HG02885 (cell line): ENCODE measurements around the gene TMEM222.

Experiments
- ATAC-seq: cut with Tn5 transposase; IDR thresholded peaks from one replicate; pipeline ENCODE4 v1.9.1; 2021; ENCODE audit warnings: mild to moderate bottlenecking; ENCODE audit not compliant: unreplicated experiment, poor library complexity

TMEM222 gene

DNA sequence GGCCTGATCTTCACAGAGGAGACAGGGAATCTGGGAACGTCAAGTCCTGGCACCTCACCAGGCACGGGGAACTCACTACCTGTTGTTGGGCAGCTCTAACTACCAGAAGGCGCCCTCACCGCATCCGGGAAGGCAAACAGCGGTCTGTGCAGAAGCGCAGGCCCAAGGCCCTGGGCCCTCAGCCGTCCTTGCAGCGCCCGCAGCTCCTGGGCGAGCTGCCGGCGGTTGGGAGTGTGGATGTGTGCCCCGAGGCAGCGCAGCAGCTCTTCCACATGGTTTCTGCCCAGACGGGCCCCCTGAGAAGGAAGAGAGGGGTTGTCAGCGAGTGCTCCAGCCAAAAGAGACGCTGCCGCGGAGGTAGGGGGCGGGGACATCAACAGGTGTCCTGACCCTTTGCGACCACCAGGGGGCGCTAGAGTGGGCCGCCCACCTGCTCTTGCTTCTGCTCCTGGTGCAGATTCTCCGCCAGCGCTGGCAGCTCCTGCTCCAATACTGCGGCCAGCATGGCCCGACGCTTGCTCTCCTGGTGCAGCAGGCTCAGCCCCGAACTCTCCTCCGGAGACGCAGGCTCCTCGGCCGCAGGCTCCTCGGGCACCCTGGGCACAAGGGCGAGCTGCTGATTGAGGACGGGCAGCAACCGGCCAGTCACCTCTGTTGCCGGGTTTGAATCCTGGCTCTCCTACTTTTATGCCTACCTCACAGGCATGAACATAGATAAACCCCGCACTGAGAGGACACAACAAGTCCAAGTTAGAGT lies 35.5 kb downstream of the TMEM222 start:
- no peak for ATAC-seq

DNA sequence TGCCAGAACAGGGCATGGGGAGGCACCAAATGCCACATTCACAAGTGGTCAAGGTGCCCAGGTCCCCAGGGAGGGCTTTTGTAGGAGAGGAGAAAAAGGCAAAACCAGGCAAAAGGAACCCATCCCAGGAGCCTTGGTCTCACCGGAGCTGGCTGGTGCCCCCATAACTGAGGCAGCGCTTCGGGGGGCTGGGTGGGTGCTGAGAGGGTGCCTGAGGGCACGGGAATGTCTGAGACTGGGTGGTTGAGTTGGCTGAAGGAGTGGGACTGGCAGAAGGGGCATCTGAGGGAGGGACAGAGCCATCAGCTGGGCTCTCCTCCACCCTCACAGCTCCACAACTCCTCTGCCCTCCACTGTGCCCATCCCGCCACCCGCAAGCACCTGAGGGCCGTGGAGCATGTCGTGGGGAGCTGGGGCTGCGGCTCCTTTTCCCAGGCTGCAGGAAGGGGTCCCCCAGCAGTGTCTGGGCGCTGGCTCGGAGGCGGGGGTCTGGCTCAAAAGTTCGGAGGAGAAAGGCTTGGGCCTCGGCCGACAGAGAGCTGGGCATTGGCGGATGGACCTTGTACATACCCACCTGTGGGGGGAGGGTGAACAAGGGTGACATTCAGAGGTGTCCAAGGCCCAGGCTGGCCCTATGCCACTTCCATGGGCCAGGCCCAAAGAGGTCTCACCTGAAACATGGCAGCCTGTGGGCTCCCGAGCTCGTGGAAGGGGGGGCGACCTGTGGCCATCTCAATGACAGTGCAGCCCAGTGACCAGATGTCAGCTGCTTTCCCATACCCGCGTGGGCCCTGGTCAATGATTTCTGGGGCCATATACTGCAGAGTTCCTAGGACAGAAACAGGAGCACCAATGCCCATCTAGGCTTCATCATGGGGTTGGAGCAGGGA lies 36.3 kb downstream of the TMEM222 start:
- ATAC-seq, result no peak

DNA sequence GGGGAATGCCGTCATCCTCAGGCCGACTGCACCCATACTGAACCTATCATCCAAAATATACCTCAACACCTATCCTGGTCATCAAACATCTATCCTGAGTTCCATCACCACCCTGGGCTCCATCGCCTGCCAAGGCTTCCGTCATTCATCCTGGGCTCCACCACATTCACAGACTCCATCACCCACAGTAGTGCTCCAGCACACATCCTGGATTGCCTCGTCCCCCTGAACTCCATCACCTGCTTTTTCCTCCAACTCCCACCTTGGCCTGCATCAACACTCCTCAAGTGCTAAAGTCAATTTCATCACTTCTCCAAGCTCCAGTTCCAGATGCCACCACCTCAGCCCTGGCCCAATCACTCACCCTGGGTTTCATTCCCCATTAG lies 37.0 kb downstream of the TMEM222 start:
- no peak for ATAC-seq

DNA sequence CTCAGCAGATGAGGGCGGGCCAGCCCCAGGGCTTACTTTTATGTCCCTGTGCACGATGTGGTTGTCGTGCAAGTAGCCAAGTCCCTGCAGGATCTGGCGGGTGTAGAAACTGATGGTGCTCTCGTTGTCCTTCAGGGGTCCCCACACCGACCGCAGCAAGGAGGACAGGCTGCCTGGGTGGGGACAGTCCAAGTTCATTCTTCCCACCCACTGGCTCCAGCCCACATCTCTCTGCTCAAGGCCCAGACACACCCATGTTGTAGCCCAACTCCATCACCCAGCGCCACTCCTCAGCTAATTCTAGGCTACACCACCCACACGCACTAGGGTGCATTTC lies 37.8 kb downstream of the TMEM222 start:
- no peak for ATAC-seq

DNA sequence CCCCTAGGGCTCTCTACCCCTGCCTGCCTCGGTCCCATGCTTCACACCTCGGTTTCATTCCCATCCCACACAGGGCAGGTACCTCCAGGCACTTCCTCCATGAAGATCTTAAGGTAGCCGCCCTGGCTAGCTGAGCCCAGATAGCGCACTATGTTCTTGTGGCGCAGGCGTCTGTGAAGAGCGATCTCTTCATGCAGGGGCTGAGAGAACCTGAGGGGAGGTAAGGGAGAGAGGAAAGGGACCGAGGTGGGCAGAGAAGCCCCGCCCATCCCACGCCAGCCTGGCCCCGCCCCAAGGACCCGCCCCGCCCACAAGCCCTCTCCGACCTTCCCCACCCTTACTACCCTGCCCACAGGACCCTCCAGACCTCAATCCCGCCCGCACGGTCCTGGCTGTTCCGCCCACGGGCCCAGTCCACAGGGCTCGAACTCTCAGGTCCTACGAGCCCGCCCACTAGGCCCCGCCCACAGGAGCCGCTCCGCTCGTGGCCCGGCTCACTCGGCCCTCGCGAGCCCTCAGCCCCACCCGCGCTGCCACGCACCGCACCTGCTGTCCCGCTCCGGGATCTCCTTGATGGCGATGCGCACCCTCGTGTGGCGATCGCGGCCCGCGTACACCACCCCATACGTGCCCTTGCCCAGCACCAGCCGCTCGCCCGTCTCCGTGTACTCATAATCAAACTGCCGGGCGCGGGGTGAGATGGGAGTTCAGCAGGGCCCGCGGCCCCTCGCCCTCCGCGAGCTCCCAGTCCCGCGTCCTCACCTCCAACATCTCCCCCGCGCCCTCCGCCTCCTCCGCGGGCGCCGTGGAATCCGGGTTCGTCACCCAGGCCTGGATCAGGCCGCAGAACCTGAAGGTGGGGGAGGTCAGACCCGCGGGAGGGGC lies 38.4 kb downstream of the TMEM222 start:
- ATAC-seq, result no peak

DNA sequence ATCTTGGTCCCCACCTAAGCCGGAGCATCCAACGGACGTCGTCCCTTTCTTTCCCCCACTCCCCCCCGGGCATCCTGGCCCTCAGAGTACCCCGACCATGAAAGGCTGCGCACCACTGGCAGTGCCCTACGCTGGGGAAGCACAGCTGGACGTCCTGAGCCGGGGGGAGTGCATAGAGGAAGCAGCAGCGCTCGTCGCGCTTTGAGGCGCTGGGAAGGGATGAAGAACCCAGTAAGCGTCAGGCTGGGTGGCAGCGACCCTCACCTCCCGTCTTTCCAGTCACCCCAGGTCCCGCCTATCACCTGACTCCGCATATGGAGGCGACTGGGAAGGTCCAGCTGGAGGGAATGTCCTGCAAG lies 39.1 kb downstream of the TMEM222 start:
- ATAC-seq, result no peak

DNA sequence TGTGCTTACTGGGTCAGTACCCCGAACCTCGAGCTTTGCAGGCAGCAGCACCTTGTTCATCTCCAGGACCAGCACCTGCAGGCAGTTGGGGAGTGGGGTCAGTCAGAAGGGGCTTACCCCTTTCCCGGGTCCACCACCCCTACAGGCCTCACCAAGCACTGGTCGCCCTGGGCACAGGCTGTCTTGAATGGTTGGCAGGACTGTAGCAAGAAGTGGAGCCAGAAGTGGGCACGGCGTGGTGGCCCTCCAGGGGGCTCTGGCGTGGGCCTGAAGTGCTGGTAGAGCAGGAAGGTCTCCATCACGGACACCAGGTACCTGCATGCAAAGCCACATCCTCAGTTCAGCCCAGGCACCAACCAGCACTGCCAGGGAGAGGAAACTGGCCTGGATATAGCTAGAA lies 39.6 kb downstream of the TMEM222 start:
- ATAC-seq, result no peak

DNA sequence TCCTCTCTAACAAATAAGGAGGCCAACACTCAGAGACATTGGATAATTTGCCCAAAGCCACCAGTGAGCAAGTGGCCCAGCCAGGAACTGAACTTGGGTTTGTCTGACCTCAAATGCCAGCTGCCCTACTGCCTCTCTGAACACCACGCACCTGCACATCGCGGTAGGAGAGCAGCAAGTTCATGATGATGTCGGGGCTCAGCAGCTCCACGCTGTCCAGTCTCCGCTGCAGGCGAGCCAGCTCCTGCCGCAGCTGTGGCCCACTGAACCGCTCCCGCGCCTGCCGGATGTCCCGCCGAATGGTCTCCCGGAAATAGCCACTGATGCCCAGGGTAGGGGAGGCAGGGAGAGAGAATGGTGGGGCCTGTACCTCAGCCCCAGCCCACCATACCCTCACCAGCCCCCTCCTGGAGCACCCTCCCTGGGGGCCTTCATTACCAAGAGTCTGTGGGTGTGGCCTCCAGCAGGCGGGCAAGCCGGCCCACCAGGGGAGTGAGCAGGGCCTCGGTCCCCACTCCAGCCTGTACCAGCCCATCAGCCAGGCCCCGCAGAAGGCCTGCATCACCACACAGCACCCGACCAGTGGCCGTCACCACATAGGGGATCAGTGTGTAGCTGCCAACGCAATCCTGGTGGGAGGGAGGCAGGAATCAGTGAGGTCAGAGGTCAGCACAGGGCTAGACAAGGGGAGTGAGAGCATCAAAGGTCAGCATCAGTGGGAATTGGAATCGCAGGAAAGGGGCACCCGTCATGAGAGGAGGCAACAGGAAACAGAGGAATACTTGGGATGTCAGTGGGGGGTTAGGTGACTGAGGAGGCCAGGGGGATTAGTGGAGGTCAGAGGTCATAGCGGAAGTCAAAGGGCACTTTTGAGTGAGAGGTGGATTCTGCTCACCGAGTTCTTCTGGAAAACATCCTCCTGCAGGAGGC lies 42.1 kb downstream of the TMEM222 start:
- ATAC-seq, result no peak

DNA sequence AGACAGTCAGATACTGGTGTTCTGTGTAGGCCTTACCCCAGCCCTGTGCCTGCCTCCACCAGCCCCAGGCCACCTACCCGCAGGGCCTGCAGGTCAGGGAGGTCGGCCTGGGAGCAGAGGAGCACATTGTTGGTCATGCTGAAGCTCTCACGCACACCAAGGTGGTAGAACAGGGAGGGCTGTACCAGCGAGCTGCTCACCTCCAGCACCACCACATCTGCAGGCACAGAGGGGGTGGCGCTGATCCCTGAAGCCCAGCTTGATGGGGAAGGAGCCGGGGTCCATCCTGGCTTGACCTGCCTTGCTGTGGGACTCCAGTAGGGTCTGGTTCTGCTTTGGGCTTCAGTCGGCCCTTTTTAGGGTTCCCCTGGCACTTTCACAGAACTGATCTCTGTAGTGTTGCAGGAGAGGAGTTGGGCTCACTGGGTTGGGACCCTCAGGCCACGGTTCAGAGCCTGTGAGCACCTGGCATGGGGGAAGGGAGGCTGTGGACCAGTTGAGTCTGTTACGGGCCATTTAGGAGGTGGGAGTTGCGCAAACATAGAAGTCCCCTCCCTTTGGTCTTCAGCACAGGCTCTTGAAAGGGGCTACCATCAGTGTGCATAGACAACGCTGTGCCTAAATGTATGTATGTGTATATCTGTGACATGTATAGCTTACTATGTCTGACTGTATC lies 42.9 kb downstream of the TMEM222 start:
- peak; percentile 5 for ATAC-seq

DNA sequence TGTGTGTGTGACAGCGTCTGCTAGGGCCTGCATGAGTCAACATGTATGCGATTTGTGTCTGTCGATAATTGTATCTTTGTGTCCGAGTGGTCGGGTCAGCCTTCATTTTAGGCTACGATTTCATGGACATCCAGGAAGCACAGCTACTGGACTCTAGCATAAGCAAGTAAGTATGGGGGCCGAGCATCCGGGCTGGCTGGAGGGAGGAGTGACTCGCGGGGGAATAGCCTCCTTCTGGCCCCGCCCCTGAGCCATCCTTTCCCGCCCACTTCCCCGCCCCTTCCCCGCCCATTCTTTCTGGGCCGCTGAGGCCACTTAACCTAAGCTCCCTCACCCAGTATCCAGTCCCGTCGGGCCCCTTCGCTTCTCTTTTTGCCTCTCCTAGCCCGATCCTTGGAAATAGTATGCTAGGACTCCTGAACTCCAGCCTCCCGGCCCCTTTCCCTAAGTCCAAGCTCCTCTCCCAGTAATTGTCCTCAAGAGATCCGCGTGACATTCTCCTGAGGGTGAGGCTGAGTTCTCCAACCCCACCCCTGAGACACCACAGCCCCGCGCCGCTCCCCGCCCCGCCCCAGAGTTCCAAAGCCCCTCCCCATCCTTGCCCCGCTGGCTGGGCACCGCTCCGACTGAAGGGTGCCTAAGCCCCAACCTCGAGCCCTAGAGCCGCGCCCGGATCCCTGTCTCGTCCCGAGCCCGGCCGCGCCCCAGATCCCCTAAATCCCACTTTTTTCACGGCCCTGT lies 43.6 kb downstream of the TMEM222 start:
- peak; percentile 43 for ATAC-seq

DNA sequence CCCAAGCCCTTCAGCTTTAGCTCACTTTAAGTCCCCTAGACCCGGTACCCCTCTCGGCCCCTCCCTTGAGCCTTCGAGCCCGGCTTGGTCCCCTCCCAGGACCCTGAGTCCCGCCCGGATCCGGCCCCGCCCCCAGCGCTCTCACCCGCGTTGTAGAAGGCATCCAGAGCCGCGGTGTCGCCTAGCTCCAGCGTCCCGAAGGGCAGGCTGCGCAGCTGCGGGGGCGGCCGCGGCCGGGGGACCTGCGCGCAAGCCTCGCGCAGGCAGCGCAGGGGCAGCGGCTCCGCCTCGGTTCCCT lies 44.1 kb downstream of the TMEM222 start:
- ATAC-seq, result peak; percentile 51

DNA sequence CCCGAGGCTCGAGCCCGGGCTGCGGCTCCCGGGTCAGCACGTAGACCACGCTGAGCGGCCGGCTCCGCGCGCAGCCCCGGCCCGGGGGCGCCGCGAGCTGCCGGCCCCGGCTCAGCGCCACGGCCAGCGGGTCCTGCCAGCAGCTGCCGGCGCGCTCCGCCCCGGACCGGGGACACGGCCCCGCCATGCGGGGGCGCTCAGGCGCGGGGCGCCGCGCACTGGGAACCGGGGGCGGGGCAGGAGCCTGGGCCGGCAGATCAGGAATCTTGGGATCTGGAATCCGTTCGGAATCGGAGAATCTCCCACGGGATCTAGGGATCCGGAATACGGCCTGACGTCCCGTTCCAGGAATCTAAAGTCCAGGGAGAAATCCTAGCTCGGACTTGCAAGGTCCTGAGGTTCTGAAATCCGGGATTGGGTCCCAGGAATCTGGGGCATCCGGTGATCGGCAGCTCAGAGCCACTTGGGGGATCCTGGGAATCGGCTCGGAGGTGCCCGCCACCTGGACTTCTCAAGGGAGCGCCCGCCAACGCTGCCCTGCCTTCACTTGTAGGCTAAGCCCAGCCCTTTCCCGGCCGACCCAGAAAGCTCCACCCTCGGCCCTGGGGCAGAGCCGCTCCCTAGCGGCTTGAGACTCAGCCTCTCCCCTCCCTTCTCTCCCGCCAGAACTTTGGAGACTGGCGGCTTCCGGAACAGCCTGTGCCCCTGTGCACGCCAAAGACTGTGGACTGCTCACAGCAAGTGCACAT lies 44.6 kb downstream of the TMEM222 start, which contains the start of gene MAP3K6:
Gene MAP3K6 (minus strand): TSS at position 551 of the 749 bp plus-strand sequence. CDS start 364 bp downstream, at position 187.
- peak; percentile 29 for ATAC-seq

DNA sequence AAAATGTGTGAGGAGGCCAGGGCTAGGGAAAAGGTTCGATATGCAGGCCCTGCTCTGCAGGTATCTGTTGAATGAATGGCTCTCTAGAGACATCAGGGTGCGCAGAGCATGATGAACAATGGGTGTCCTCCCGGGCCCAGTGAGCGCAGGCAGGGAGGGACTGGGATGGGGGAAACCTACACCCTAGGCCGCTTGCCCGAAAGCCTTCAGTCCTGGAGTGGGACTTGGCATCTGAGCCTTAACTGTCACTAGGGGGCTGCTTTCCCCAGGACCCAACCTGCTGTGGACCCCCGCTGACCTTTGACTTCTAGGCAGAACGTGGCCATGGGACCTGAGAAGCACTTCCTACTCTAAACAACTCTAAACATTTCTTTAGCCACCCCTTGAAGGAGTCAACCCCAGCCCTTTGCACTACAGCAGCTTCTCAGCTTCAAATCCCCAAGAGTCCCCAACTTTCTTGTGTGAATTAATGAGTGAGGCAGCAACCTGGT lies 45.2 kb downstream of the TMEM222 start:
- no peak for ATAC-seq

DNA sequence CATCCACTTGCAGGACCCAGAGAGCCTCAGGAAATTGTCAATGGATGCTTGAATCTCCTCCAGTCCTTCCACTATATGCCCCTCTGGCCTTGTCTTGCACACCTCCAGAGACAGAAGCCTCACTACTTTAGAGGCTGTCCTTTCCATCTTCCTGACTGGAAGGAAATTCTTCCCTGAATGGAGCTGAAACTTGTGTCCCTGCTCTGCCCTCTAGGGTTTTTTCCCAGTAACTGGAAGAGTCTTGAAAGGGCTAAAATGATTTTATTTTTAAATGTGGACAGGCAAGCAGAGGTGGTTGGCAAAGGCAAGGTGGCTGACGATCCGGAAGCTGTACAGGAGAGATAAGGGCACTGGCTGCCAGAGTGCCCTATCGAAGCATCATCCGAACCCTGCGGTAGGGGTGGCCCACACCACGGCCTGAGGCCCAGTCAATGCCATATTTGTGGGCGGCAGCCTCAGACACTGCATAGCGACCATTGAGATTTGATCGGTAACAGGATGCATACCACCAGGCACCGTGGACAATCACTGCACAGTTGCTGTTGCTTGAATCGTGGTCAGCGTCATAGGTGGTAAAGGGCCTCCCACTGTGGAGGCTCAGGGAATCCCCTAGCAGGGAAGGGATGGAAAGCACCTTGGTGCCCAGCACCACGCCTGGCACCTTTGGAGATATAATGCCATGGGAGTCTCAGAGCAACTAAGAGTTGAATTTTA lies 47.1 kb downstream of the TMEM222 start:
- ATAC-seq, result no peak

DNA sequence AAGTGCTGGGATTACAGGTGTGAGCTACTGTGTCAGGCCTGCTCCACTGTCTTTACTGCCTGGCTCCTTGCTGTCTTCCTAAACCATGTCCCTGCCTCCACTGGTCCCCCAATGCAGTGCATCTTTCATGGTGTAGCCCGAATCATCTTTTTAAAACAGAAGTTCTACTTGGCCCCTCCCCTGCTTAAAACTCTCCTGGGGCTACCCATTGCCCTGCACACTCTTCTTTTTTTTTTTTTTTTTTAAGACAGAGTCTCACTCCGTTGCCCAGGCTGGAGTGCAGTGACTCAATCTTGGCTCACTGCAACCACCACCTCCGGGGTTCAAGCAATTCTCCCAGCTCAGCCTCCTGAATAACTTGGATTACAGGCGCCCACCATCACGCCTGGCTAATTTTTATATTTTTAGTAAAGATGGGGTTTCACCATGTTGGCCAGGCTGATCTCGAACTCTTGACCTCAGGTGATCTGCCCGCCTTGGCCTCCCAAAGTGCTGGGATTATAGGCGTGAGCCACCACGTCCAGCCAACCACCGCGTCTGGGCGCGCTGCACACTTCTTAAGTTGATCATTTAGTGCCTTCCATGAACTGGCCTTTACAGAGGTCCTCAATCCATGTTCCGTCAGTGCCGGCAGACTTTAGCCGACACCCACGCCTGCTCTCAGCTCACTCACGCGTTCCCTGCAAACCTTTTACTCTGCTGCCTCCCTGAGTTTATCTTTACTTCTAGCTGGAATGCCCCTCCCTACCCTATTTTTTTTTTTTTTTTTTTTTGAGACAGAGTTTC lies 50.3 kb downstream of the TMEM222 start:
- no peak for ATAC-seq
